ENCODE results near the gene SMIM38. TPM values are rescaled to one million over a fixed set of nuclear protein-coding genes. Genes with fewer than 3 reads are reported as not detected.
"Not testable (repeated sequence)": the region's sequence is repeated elsewhere in the genome, so short reads cannot be mapped to it uniquely, and the experiment has no call there.

Gene SMIM38
- total RNA-seq, 4 donors from 2014 or later, result 2.9 to 10.1 TPM; not detected in 2

DNA sequence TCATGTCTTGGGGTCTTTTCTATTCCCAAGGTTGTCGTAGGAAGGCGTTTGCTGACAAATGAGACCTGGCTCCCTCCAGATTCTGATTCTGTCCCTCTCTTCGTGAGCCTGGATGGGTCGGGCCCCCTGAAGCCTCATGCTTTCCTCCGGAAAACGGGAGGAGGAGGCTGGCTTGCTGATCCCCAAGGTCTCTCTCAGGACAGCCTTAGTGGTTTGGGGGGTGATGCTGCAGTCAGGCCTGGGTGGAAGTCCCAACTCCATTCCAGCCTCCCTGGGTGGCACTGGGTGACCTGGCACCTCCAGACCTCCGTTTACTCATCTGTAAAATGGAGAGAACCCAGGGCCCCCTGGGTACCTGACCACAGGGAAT is 23.4 kb upstream of the SMIM38 start:
- 94% methylated on average over 7 of the region's 7 CpGs; no CpG with 5 or more reads in 1 of the 2 donors for WGBS, 2 donors (ENCODE audit: low coverage in 1 of 2)
- Histone ChIP-seq H3K4me1 (peaks cover 0 to 4% (median 2%) of the 10 kb centered on the region in 4 donors), H3K27me3 (no peaks in the 10 kb centered on the region), H3K36me3 (no peaks in the 10 kb centered on the region), H3K9me3 (no peaks in the 10 kb centered on the region), H3K4me3 (no peak overlapping the region), H3K27ac (no peak overlapping the region)
- intact Hi-C loops (cut with DNase I; ENCODE audit: low total_unique reads), result no loop called here
- TF ChIP-seq POLR2AphosphoS5 (IDR thresholded peaks at IDR 0.05) (no peak), POLR2A (IDR thresholded peaks at IDR 0.05) (no peak), EP300 (IDR thresholded peaks at IDR 0.05; ENCODE audit: low read depth) (no peak)
- TF ChIP-seq, protein P1, sequence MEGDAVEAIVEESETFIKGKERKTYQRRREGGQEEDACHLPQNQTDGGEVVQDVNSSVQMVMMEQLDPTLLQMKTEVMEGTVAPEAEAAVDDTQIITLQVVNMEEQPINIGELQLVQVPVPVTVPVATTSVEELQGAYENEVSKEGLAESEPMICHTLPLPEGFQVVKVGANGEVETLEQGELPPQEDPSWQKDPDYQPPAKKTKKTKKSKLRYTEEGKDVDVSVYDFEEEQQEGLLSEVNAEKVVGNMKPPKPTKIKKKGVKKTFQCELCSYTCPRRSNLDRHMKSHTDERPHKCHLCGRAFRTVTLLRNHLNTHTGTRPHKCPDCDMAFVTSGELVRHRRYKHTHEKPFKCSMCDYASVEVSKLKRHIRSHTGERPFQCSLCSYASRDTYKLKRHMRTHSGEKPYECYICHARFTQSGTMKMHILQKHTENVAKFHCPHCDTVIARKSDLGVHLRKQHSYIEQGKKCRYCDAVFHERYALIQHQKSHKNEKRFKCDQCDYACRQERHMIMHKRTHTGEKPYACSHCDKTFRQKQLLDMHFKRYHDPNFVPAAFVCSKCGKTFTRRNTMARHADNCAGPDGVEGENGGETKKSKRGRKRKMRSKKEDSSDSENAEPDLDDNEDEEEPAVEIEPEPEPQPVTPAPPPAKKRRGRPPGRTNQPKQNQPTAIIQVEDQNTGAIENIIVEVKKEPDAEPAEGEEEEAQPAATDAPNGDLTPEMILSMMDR (IDR thresholded peaks at IDR 0.05), result no peak
- no peak for DNase-seq
- in situ Hi-C loops (cut with MboI; ENCODE audit: low pct_ligation_motif_present in 1 of 4, low pct_unique_long_range_greater_than_20kb in 1 of 4, low sequenced_read_pairs in 3 of 4), result loop anchor here in 1 of 4 donors (25.0 kb wide), 1 partner anchor 105 kb away; no protein-coding TSS in a partner anchor

DNA sequence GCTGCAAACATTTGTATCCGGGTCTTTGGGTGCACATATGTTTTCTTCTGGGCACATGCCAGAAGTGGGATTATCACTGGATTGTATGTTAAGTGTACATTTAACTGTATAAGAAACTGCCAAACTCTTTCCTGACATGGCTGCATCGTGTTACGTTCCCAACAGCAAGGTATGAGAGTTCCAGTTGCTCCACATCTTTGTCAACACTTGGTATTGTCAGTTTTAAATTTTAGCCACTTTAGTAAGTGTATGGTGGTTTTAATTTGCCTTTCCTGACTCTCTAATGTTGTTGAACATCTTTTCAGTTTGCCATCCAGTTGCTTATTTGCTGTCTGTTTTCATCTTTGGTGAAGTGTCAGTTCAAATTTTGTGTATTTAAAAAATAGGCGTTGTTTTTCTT is 22.5 kb upstream of the SMIM38 start:
- no peaks in the 10 kb centered on the region for H3K36me3 ChIP-seq

DNA sequence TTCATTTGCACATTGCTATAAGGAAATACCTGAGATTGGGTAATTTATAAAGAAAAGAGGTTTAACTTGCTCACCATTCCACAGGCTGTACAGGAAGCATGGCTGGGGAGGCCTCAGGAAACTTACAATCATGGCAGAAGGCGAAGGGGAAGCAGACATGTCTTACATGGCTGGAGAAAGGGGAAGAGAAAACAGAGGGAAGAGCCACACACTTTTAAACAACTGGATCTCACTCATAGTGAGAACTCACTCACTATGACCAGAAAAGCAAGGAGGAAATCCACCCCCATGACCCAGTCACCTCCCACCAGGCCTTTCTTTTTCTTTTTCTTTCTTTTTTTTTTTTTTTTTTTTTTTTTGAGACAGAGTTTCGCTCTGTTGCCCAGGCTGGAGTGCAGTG is 21.6 kb upstream of the SMIM38 start:
- H3K4me3 ChIP-seq; DNase-seq; H3K4me1 ChIP-seq; H3K9me3 ChIP-seq; H3K27ac ChIP-seq; H3K27me3 ChIP-seq; intact Hi-C loops (cut with DNase I; ENCODE audit: low total_unique reads); H3K36me3 ChIP-seq: not testable (repeated sequence)
- in situ Hi-C loops (cut with MboI; ENCODE audit: low pct_ligation_motif_present in 1 of 4, low pct_unique_long_range_greater_than_20kb in 1 of 4, low sequenced_read_pairs in 3 of 4), result loop anchor here in 1 of 4 donors (25.0 kb wide), 1 partner anchor 103 kb away; no protein-coding TSS in a partner anchor
- WGBS, 2 donors (ENCODE audit: low coverage in 1 of 2), result 62 to 100% methylated on average over 1 of the region's 2 CpGs

More for the DNA sequence above, 22.5 kb upstream of the SMIM38 start:
- H3K9me3 ChIP-seq, result no peaks in the 10 kb centered on the region
- TF ChIP-seq POLR2A (IDR thresholded peaks at IDR 0.05) (no peak), EP300 (IDR thresholded peaks at IDR 0.05; ENCODE audit: low read depth) (no peak), POLR2AphosphoS5 (IDR thresholded peaks at IDR 0.05) (no peak)
- TF ChIP-seq, protein P1 (IDR thresholded peaks at IDR 0.05), result no peak
- DNase-seq, result no peak
- in situ Hi-C loops (cut with MboI; ENCODE audit: low pct_ligation_motif_present in 1 of 4, low pct_unique_long_range_greater_than_20kb in 1 of 4, low sequenced_read_pairs in 3 of 4) (loop anchor here in 1 of 4 donors (25.0 kb wide), 1 partner anchor 104 kb away; no protein-coding TSS in a partner anchor), intact Hi-C loops (cut with DNase I; ENCODE audit: low total_unique reads) (no loop called here)
- no peaks in the 10 kb centered on the region for H3K27me3 ChIP-seq
- no peak overlapping the region for H3K4me3 ChIP-seq
- WGBS, 2 donors (ENCODE audit: low coverage in 1 of 2), result 86 to 89% methylated on average over 4 of the region's 4 CpGs
- peaks cover 0 to 4% (median 2%) of the 10 kb centered on the region in 4 donors for H3K4me1 ChIP-seq
- no peak overlapping the region for H3K27ac ChIP-seq

DNA sequence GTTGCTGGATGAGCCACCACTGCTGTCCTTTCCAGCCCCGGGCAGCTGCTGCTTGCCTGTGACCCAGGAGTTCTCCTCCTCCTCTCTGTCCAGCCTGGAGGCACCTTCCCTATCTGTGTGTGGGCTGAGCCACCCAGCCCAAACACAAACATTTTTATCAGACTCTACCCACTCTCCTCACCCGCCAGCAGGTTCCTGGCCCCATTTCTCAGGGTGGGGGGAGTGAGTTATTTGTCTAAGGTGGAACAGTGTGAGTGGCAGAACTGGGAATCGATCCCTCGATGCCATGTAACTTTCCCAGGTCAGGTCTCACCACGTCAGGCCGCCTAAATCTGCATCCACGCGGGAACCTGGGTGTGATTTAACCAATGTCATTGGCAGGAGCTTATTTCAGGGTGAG is 20.8 kb upstream of the SMIM38 start:
- H3K4me1 ChIP-seq, result peaks cover 0 to 4% (median 2%) of the 10 kb centered on the region in 4 donors
- no peak overlapping the region for H3K4me3 ChIP-seq
- in situ Hi-C loops (cut with MboI; ENCODE audit: low pct_ligation_motif_present in 1 of 4, low pct_unique_long_range_greater_than_20kb in 1 of 4, low sequenced_read_pairs in 3 of 4), result loop anchor here in 1 of 4 donors (25.0 kb wide), 1 partner anchor 102 kb away; no protein-coding TSS in a partner anchor
- no peaks in the 10 kb centered on the region for H3K36me3 ChIP-seq
- no peaks in the 10 kb centered on the region for H3K27me3 ChIP-seq
- TF ChIP-seq EP300 (IDR thresholded peaks at IDR 0.05; ENCODE audit: low read depth) (no peak), POLR2A (IDR thresholded peaks at IDR 0.05) (no peak), POLR2AphosphoS5 (IDR thresholded peaks at IDR 0.05) (no peak)
- TF ChIP-seq, protein P1 (IDR thresholded peaks at IDR 0.05), result no peak
- 82% methylated on average over 8 of the region's 8 CpGs; no CpG with 5 or more reads in 1 of the 2 donors for WGBS, 2 donors (ENCODE audit: low coverage in 1 of 2)
- H3K9me3 ChIP-seq, result no peaks in the 10 kb centered on the region
- no peak for DNase-seq
- intact Hi-C loops (cut with DNase I; ENCODE audit: low total_unique reads), result no loop called here
- no peak overlapping the region for H3K27ac ChIP-seq
